Keratinocyte (primary cell): ENCODE results near the gene GMEB2.
"Not testable (repeated sequence)": the region's sequence is repeated elsewhere in the genome, so short reads cannot be mapped to it uniquely, and the experiment has no call there.

Source experiments
- CTCF ChIP-seq, 3 experiments: IDR thresholded peaks in 1 of 3; conservative IDR thresholded peaks in 1 of 3; optimal IDR thresholded peaks in 1 of 3; 2 replicates in 2 of 3; 3 replicates in 1 of 3; pipeline versions ENCODE3 to v1.5.1; 2011; ENCODE audit warnings: low read length in 3 of 3, mild to moderate bottlenecking in 3 of 3, moderate library complexity in 2 of 3, control low read depth in 1 of 3, inconsistent platforms in 1 of 3; ENCODE audit not compliant: insufficient read depth in 2 of 3; ENCODE audit errors: extremely low read depth in 1 of 3
- EZH2 ChIP-seq: IDR thresholded peaks from one replicate; pipeline ENCODE4 v1.6.1; 2012; ENCODE audit warnings: inconsistent platforms, mild to moderate bottlenecking, low read length, moderate library complexity

DNA sequence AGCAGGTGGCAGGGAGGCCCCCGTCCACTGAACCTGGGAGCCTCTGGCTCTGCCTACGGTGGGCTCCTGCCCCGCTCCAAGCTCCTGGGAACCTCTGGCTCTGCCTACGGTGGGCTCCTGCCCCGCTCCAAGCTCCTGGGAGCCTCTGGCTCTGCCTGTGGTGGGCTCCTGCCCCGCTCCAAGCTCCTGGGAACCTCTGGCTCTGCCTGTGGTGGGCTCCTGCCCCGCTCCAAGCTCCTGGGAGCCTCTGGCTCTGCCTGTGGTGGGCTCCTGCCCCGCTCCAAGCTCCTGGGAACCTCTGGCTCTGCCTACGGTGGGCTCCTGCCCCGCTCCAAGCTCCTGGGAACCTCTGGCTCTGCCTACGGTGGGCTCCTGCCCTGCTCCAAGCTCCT, 55.8 kb downstream of the GMEB2 start:
- not testable (repeated sequence) for TF ChIP-seq EZH2; CTCF (optimal IDR thresholded peaks at IDR 0.05 in 1 of 3, IDR thresholded peaks at IDR 0.05 in 1 of 3, conservative IDR thresholded peaks at IDR 0.05 in 1 of 3; ENCODE audit: extremely low read depth in 1 of 3, insufficient read depth in 2 of 3, low read length in 3 of 3)
